A549 (cell line): Measurements from ENCODE around the gene TMED7.

ENCODE experiments used
- CEBPB ChIP-seq, 2 experiments: fragments of >200 bp in 1 of 2; sonication (Bioruptor Twin) in 1 of 2; formaldehyde crosslinking in 1 of 2; IDR thresholded peaks; 2 replicates each; pipeline ENCODE4 v1.6.1; 2012 to 2016
- CTCF ChIP-seq: fragments of >200 bp; sonication (Bioruptor Twin); formaldehyde crosslinking; IDR thresholded peaks from 3 replicates; pipeline ENCODE4 v1.5.1; 2016
- FOSL2 ChIP-seq, 2 experiments: fragments of 450-650 bp in 1 of 2; fragments of >200 bp in 1 of 2; sonication (Bioruptor Twin) in 1 of 2; formaldehyde crosslinking; IDR thresholded peaks; 2 replicates each; pipeline versions ENCODE4 v1.5.0 to v1.6.1; 2016 to 2020; ENCODE audit warnings: mild to moderate bottlenecking in 1 of 2, moderate library complexity in 1 of 2
- JUN ChIP-seq, 2 experiments: fragments of >200 bp; sonication (Bioruptor Twin); formaldehyde crosslinking; IDR thresholded peaks; 2 replicates in 1 of 2; 3 replicates in 1 of 2; pipeline ENCODE4 v1.6.1; 2016 to 2017
- JUNB ChIP-seq: fragments of >200 bp; sonication (Bioruptor Twin); formaldehyde crosslinking; IDR thresholded peaks from 2 replicates; pipeline ENCODE4 v1.6.1; 2016
- RCOR1 ChIP-seq: fragments of 150-350 bp; IDR thresholded peaks from 2 replicates; pipeline ENCODE4 v1.6.1; 2014; ENCODE audit warnings: antibody characterized with exemption, low read length, low read depth

- TF ChIP-seq RCOR1 (no peak), CTCF (no peak), CEBPB (IDR thresholded peaks at IDR 0.05) (no peak), JUNB (no peak), JUN (IDR thresholded peaks at IDR 0.05) (no peak), FOSL2 (IDR thresholded peaks at IDR 0.05) (no peak), FOSL2 (CRISPR knock-in tag; IDR thresholded peaks at IDR 0.05) (no peak)
Observed at GRCh38 chr5:115599924-115600323, 25.9 kb downstream of the TMED7 start.
